Mesendoderm (in vitro differentiated cells): ENCODE results near the gene POLR1B.
"Not testable (repeated sequence)": the region's sequence is repeated elsewhere in the genome, so short reads cannot be mapped to it uniquely, and the experiment has no call there.

Experiments used
- DNase-seq: peaks from one replicate; pipeline ENCODE4 v3.0.0; 2013
- H2AK5ac ChIP-seq: 2 replicates; pipeline ENCODE4 v1.6.1; 2013; ENCODE audit warnings: low read length, inconsistent platforms
- H2BK120ac ChIP-seq: 2 replicates; pipeline ENCODE4 v1.6.1; 2013; ENCODE audit warnings: low read depth, mild to moderate bottlenecking, low read length, moderate library complexity, mixed read lengths
- H2BK15ac ChIP-seq: replicated peaks from 2 replicates; pipeline ENCODE4 v1.6.1; 2013; ENCODE audit warnings: low read depth, mild to moderate bottlenecking, moderate library complexity
- H2BK5ac ChIP-seq: 2 replicates; pipeline ENCODE4 v1.6.1; 2013; ENCODE audit warnings: low read length, inconsistent platforms
- H3K18ac ChIP-seq: 2 replicates; pipeline ENCODE4 v1.6.1; 2013; ENCODE audit warnings: mild to moderate bottlenecking, low read length, mixed read lengths
- H3K23ac ChIP-seq: one replicate; pipeline ENCODE4 v1.6.1; 2013; ENCODE audit warnings: low read length
- H3K27ac ChIP-seq: 2 replicates; pipeline ENCODE4 v1.5.1; 2013; ENCODE audit warnings: low read depth, mild to moderate bottlenecking, inconsistent platforms, low read length, moderate library complexity
- H3K27me3 ChIP-seq: 2 replicates; pipeline ENCODE4 v1.6.1; 2013; ENCODE audit warnings: low read length, control low read depth, mild to moderate bottlenecking, inconsistent platforms; ENCODE audit not compliant: insufficient read depth, poor library complexity
- H3K36me3 ChIP-seq: 2 replicates; pipeline ENCODE4 v1.6.1; 2013; ENCODE audit warnings: low read length, inconsistent platforms; ENCODE audit not compliant: control insufficient read depth, insufficient read depth
- H3K4ac ChIP-seq: one replicate; pipeline ENCODE4 v1.6.1; 2013; ENCODE audit warnings: low read depth, mild to moderate bottlenecking, low read length, moderate library complexity
- H3K4me1 ChIP-seq: 2 replicates; pipeline ENCODE4 v1.6.1; 2013; ENCODE audit warnings: low read depth, low read length, inconsistent platforms; ENCODE audit not compliant: control insufficient read depth
- H3K4me2 ChIP-seq: 2 replicates; pipeline ENCODE4 v1.6.1; 2013; ENCODE audit warnings: low read length
- H3K4me3 ChIP-seq: 2 replicates; pipeline ENCODE4 v1.5.1; 2013; ENCODE audit warnings: mild to moderate bottlenecking, low read length
- H3K56ac ChIP-seq: one replicate; pipeline ENCODE4 v1.6.1; 2013; ENCODE audit warnings: low read length
- H3K79me1 ChIP-seq: 2 replicates; pipeline ENCODE4 v1.6.1; 2013; ENCODE audit warnings: low read length, inconsistent platforms
- H3K79me2 ChIP-seq: 2 replicates; pipeline ENCODE4 v1.6.1; 2013; ENCODE audit warnings: mild to moderate bottlenecking, low read length; ENCODE audit not compliant: control insufficient read depth, insufficient read depth
- H3K9ac ChIP-seq: 2 replicates; pipeline ENCODE4 v1.6.1; 2013; ENCODE audit warnings: low read length, inconsistent platforms
- H4K5ac ChIP-seq: one replicate; pipeline ENCODE4 v1.6.1; 2013; ENCODE audit warnings: low read length
- H4K8ac ChIP-seq: one replicate; pipeline ENCODE4 v1.6.1; 2013; ENCODE audit warnings: low read depth, mild to moderate bottlenecking, control low read depth, low read length, moderate library complexity
- WGBS: extraction: QIAGEN DNeasy Blood & Tissue Kit; methylation state at CpG from one replicate; pipeline ENCODE4 v1.1.7; 2013; ENCODE audit warnings: low lambda C conversion rate, missing lambda C conversion rate; ENCODE audit not compliant: insufficient coverage; ENCODE audit errors: extremely low coverage; 5-methylcytosine and 5-hydroxymethylcytosine counted together

POLR1B gene

GRCh38 chr2:112603731-112604130 is 61.5 kb downstream of the POLR1B start:
- Histone ChIP-seq H2BK15ac (no peak overlapping the region), H3K4me2 (no peak overlapping the region), H4K8ac (no peak overlapping the region), H3K18ac (no peak overlapping the region), H3K4ac (no peak overlapping the region), H3K56ac (no peak overlapping the region), H3K79me2 (no peaks in the 10 kb centered on the region), H3K79me1 (no peaks in the 10 kb centered on the region), H3K4me3 (no peak overlapping the region), H2BK120ac (no peak overlapping the region), H3K27me3 (no peaks in the 10 kb centered on the region), H2BK5ac (no peak overlapping the region), H4K5ac (no peak overlapping the region), H3K4me1 (no peaks in the 10 kb centered on the region), H3K27ac (no peak overlapping the region), H3K9ac (no peak overlapping the region), H3K23ac (no peak overlapping the region), H3K36me3 (no peaks in the 10 kb centered on the region), H2AK5ac (no peak overlapping the region)
- WGBS: no CpG with 5 or more reads among the region's 2 CpGs
- no peak for DNase-seq

GRCh38 chr2:112604952-112605351 is 62.7 kb downstream of the POLR1B start:
- no peaks in the 10 kb centered on the region for H3K27me3 ChIP-seq
- no CpG with 5 or more reads among the region's 4 CpGs for WGBS
- no peak overlapping the region for H2AK5ac ChIP-seq
- H3K36me3 ChIP-seq: no peaks in the 10 kb centered on the region
- H3K4me1 ChIP-seq: no peaks in the 10 kb centered on the region
- H3K4me2 ChIP-seq: no peak overlapping the region
- no peak overlapping the region for H3K56ac ChIP-seq
- H3K79me2 ChIP-seq: no peaks in the 10 kb centered on the region
- no peak overlapping the region for H2BK5ac ChIP-seq
- H3K4ac ChIP-seq: no peak overlapping the region
- no peak overlapping the region for H2BK15ac ChIP-seq
- DNase-seq: no peak
- H4K5ac ChIP-seq: no peak overlapping the region
- H3K4me3 ChIP-seq: no peak overlapping the region
- H3K79me1 ChIP-seq: no peaks in the 10 kb centered on the region
- H2BK120ac ChIP-seq: no peak overlapping the region
- no peak overlapping the region for H3K27ac ChIP-seq
- H3K9ac ChIP-seq: no peak overlapping the region
- H3K23ac ChIP-seq: no peak overlapping the region
- H3K18ac ChIP-seq: no peak overlapping the region
- H4K8ac ChIP-seq: no peak overlapping the region

DNA sequence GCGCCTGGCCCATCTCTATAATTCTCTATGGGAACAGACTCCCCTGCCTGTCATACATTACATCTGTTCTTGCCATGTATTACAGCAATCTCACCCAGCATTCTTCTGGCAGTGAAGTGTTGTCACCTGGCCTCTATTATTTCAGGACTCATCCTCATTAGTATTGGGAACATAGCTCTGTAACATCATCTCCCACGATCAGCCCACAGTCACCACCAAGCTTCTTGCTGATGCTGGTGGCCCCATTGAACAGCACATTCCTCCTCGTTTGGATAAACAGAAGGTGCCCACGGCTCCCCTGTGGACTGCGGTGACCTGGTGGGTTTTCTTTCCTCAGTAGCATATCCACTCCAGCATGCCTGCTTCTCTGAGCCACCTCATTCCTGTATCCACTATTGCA is 63.7 kb downstream of the POLR1B start:
- H3K4me2 ChIP-seq: no peak overlapping the region
- no peak overlapping the region for H3K27ac ChIP-seq
- no peak overlapping the region for H4K8ac ChIP-seq
- H3K56ac ChIP-seq: no peak overlapping the region
- H2BK120ac ChIP-seq: no peak overlapping the region
- no peaks in the 10 kb centered on the region for H3K4me1 ChIP-seq
- H3K4ac ChIP-seq: no peak overlapping the region
- no peak overlapping the region for H4K5ac ChIP-seq
- no peak overlapping the region for H3K4me3 ChIP-seq
- no peak overlapping the region for H3K23ac ChIP-seq
- no peaks in the 10 kb centered on the region for H3K27me3 ChIP-seq
- no peak overlapping the region for H3K9ac ChIP-seq
- H3K79me1 ChIP-seq: no peaks in the 10 kb centered on the region
- no peak overlapping the region for H2BK5ac ChIP-seq
- H3K18ac ChIP-seq: no peak overlapping the region
- H3K36me3 ChIP-seq: no peaks in the 10 kb centered on the region
- no peak overlapping the region for H2AK5ac ChIP-seq
- no peak for DNase-seq
- no peak overlapping the region for H2BK15ac ChIP-seq
- WGBS: no CpG with 5 or more reads among the region's 5 CpGs
- no peaks in the 10 kb centered on the region for H3K79me2 ChIP-seq

DNA sequence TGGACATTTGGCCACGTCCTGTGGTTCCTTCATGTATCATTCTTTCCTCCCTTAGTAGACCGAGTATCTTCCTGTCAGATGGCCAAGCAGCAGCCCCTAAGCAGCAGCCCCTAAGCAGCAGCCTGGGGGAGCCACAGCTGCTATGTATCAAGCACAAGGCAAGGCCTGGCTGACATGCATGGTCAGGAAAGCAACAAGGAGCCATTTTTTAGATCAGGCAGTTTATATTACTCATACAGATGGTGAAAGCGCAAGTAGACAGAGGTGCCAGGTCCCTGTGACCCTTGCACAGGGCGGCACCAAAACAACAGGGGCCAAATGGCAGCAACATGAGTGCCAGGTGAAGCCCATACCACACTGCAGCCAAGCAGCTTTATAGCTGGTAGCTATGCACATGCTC is 64.3 kb downstream of the POLR1B start:
- Histone ChIP-seq H2AK5ac (no peak overlapping the region), H3K27me3 (no peaks in the 10 kb centered on the region), H3K4ac (no peak overlapping the region), H3K36me3 (no peaks in the 10 kb centered on the region), H3K4me3 (no peak overlapping the region), H2BK120ac (no peak overlapping the region), H3K4me2 (no peak overlapping the region), H3K79me1 (no peaks in the 10 kb centered on the region), H3K23ac (no peak overlapping the region), H3K4me1 (no peaks in the 10 kb centered on the region), H4K5ac (no peak overlapping the region), H3K56ac (no peak overlapping the region), H2BK15ac (no peak overlapping the region), H3K79me2 (no peaks in the 10 kb centered on the region), H4K8ac (no peak overlapping the region), H2BK5ac (no peak overlapping the region), H3K27ac (no peak overlapping the region), H3K18ac (no peak overlapping the region), H3K9ac (no peak overlapping the region)
- no CpG with 5 or more reads among the region's 4 CpGs for WGBS
- DNase-seq: no peak

DNA sequence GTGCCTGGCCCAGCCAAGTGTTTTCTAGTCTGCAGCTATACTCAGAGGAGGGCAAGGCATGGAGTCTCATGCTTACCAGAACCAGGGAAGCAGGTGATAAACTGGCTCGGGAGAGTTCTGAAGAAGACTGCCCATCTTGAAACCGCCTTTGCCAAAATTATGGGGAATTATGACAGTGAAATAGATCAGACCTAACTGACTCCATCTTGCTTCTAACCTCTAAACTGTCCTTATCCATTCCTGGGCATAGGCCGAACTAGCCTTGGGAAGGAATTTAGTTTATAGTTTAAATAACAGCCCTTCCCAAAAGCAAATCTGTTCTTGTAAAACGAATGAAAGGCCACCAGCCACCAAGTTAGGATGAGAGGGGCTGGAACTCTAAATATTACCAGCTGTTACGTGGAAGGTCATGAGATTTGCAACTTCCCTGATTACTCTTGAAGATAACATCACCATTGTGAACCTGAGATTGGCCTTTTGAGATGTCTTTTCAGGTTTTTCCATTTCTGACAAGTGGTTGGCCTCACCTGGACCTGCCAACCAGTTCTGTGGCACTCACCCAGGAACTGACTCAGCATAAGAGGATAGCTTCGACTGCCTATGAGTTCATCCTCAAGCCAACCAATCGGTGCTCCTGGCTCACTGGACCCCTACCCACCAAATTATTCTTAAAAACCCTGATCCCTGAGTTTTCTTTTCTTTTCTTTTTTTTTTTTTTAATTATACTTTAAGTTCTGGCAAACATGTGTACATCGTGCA is 65.6 kb downstream of the POLR1B start:
- Histone ChIP-seq H2AK5ac (no peak overlapping the region), H2BK15ac (no peak overlapping the region), H4K8ac (no peak overlapping the region), H3K23ac (no peak overlapping the region), H3K79me2 (no peaks in the 10 kb centered on the region), H3K9ac (no peak overlapping the region), H3K36me3 (no peaks in the 10 kb centered on the region), H3K79me1 (no peaks in the 10 kb centered on the region), H3K4ac (no peak overlapping the region), H3K18ac (no peak overlapping the region), H3K27me3 (no peaks in the 10 kb centered on the region), H3K56ac (no peak overlapping the region), H2BK5ac (no peak overlapping the region), H3K4me2 (no peak overlapping the region), H4K5ac (no peak overlapping the region), H3K4me1 (no peaks in the 10 kb centered on the region), H3K4me3 (no peak overlapping the region), H3K27ac (no peak overlapping the region), H2BK120ac (no peak overlapping the region)
- no peak for DNase-seq
- no CpG with 5 or more reads among the region's 8 CpGs for WGBS

DNA sequence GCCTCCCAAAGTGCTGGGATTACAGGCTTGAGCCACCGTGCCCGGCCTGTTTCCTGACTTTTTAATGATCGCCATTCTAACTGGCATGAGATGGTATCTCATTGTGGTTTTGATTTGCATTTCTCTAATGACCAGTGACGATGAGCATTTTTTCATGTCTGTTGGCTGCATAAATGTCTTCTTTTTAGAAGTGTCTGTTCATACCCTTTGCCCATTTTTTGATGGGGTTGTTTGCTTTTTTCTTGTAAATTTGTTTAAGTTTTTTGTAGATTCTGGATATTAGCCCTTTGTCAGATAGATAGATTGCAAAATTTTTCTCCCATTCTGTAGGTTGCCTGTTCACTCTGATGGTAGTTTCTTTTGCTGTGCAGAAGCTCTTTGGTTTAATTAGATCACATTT is 67.1 kb downstream of the POLR1B start:
- not testable (repeated sequence) for H3K4me1 ChIP-seq, H2AK5ac ChIP-seq, H4K5ac ChIP-seq, H3K4me3 ChIP-seq, H3K4me2 ChIP-seq, H3K36me3 ChIP-seq, H3K56ac ChIP-seq, H3K27me3 ChIP-seq, H2BK120ac ChIP-seq, H2BK15ac ChIP-seq, H2BK5ac ChIP-seq, H3K23ac ChIP-seq, DNase-seq, H3K79me1 ChIP-seq, H3K9ac ChIP-seq, H3K27ac ChIP-seq, H3K4ac ChIP-seq, H4K8ac ChIP-seq, H3K18ac ChIP-seq, H3K79me2 ChIP-seq
- no CpG with 5 or more reads among the region's 4 CpGs for WGBS
